Hematopoietic multipotent progenitor cell treated with erythropoietin and hydrocortisone succinate and interleukin-3 and kit ligand, for 15 days (in vitro differentiated cells): ENCODE data around the gene FCHSD1.
A peak's percentile ranks its signal among the peaks of the same experiment; 100 is the strongest.

Source experiments
- DNase-seq: peaks from one replicate; pipeline ENCODE4 v3.0.0-alpha.2; 2015; ENCODE audit warnings: low spot score

The FCHSD1 gene

DNA sequence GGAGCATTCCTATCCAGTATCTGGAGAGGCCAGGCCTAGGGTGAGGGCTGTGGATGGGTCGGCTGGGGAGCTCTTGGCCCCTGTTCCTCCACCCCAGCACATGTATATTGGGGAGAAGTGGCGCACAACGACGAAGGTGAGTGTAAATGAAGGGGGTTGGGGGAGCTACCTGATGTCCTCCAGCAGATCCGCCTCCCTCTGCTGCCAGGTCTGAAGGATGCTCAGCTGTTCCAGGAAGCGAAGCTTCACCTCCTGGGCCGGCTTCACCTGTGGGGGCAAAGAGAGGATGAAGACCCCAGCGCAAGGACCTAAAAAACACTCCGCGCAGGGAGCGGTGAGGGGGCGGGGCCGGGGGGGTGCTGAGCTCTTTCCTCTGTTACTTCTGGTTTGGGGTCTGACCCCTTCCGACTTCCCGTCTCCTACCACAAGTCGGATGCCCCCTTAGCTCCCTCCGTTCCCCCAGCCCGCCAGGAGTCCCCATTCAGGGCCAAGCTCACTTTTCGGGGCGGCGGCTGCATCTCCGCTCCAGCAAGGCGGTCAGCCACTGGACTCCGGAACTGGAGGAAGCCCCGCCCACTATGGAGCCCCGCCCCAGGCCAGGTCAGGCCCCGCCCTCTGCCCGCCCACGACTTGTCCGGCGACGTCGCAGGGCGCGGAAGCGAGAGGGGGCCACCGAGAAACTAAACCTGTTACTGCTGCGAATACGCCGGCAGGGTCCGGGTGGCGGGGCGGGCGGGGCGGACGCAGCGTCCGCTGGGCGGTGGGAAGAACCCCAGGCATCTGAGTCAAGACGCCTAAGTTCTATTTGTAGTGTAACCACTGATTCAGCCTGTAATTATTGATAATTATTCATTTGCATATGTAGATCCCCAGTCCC is at the start of gene FCHSD1:
FCHSD1 (minus strand) TSS at position 568 of the 877 bp plus-strand sequence; CDS start at position 518, 50 bp downstream.
- peak; percentile 80 for DNase-seq

DNA sequence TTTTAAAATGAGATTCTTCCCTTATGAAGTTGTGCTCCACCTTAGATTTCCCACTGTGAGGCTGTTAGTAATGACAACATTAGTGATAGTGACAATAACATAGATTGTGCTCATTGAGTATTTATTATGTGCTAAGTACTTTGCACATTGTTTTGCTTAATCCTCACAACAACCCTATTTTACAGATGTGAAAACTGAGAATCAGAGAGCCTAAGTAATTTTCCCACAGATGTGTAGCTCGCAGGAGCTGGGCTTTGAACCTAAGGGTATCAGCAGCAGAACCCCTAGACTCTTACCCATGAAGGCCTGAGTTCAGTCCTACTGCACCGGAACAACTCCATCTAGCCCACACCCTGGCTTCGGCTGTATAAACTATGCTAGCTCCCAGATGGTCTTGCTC is 46.4 kb upstream of the FCHSD1 start:
- DNase-seq: no peak

DNA sequence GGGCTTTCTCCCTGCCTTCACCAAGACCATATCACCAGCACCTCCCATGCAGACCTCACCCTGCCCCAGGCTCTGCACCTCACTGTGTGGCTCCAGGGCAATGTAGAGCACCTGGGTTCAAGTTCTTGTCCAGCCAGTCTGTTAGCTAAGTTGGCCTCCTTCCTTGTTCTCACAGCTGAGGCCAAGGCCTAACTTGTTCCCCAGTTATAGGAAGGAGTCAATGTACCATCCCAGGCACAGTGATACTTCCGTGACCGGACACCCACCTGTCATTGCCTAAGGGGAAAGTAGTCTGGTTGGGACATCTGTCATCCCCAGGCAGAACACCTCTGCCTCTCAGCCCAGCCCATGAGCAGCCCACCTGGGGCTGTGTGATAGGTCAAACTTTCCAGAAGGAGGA is 45.2 kb upstream of the FCHSD1 start:
- no peak for DNase-seq

DNA sequence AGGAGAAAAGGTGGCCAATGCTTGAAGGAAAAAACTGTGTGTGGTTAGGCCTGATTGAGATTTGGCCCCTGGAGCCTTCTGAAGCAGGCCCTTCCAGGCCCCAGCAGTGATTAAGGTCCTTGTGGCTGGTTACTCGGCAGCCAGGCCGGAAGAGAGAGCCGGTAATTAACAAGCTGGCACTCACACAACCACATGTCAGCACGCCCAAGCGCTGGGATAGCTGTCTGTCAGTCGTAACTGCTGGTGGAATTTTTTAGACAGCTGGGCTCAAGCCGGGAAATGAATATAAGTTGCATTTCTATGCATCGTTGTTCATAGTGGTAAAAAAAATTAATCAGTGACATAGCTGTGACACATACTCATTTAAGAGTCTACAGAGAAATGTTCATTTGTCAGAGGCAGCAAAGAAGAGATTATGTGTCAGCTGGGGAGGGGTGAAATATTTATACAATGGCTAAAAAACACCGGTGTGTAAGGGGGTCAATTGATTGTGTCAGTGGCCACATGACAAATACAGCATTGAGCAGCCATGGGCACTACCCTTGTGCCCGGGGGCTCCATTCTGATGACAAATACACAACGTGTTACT is 44.5 kb upstream of the FCHSD1 start:
- no peak for DNase-seq

DNA sequence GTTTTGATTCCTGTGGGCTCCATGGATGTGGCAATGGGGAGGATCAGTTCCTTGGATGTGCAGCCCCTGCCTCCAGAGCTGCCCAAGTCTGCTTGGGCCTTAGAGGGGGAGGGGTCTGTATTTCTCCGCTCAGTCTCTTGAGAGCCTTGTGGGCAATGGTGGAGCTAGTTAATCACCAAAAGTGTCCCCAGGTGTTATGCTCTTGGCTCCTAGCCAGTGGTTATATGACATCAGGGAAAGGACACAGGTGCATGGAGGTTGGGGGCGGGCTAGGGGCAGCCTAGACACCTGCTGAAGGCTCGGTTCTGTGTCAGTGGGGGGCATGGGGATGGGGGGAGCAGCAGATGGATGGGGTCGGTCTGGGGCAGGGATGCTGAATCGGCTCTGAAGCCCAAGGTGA is 43.3 kb upstream of the FCHSD1 start:
- no peak for DNase-seq

DNA sequence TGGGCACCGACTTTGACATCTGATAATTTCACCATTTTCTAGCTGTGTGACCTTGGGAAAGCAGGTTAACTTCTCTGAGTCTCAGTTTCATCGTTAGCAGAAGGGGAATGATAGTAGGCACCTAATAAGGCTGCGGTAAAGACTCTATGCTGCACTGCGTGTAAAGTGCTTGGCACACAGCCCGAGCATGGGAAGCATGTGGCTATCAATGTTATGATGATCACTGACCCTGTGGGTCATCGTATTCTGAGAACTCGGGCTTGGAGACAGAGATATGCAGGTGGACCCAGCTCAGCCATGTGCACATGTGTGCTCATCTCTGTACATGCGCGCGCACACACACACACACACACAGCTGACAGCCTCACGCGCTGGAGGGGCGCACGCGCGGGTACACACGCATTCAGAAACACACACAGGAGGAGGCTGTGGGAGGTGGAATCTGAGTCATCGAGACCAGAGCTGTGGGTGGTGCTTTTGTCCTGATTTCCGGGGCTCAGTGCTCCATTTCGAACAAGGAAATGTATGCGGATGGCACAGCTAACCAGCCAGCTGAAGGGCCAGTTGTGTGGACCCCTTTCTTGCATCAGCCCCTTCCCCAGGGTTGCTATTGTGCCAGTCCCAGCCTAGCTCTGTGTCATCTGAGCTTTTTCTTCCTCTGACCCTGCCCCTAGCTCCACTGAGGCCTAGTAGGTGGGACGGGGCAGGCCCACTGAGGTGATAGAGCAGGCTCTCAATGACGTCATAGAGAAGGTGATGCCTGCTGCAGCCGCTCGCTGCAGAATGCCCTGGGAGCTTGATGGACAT is 41.9 kb upstream of the FCHSD1 start:
- no peak for DNase-seq

DNA sequence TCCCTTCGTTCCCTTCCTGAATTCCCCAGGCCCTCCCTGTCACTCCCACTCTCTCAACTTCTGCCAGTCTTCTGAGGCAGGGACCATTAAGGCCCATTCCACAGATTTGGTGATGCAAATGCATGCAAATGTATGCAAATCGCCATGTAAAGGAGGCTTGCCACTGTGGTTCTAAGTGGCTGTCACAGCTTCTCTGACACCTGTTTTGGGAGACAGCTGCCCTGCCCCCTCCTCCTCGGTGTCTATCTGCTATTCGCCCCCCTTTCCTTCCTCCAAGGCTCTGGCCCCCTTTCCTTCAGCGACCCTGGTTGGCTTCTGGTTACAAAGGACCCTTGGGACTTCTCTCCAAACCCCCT is 41.3 kb upstream of the FCHSD1 start:
- DNase-seq: no peak

DNA sequence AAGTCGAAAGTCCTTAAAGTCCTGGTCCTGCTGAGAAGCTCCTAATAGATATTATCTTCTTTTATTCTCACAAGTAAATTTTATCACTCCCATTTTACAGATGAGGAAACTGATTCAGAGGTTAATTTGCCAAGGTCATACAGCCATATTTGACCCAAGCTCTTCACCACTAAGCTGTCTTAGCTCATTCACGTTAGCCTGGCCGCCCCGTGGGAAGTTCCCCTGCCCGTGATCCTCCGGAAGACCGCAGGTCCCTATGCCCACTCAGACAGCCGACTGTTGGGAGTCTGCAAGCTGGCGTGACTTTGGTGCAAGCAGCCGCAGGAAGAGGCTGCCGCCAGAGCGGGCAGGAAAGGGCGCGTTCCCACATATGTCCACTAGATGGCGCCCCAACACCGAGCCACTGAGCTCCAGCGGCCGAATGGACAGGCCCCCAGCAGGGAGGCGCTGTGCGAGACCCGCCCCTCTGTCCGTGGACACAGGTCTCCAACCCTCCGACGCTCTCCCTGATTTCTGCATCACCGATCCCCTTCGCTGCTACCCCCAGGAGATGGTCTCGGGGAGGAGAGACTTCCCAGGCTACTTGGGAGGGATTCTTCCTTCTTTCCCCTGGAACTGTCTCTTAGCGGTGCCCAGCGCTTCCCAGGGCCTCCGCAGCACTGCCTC is 40.8 kb upstream of the FCHSD1 start:
- DNase-seq: peak; percentile 80

DNA sequence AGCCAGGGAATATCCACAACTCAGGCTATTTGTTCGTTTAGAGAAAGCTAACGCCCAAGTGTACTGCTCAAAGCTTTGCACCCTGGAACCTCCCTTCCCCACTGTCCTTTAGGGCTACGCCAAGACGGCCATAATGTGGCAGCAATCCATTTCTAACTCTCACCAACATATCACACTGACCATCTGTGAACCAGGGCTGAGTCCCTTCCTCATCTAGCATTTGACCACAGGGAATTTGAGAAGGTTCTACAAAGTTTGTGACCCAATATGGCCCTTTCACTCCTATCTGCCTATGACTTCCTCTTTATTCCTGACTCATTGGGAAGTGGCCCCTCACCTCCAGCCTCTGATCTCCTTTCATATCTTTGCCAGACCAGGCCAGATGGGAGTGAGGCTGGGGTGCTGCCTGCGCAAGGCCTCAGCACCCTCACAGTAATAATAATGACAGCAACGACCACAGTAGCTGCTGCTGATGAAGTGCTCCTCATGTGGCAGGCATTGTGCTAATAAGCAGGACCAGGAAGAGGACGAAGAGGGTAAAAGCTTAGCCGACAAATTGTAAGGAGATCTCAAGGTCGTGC is 40.2 kb upstream of the FCHSD1 start:
- DNase-seq: no peak

DNA sequence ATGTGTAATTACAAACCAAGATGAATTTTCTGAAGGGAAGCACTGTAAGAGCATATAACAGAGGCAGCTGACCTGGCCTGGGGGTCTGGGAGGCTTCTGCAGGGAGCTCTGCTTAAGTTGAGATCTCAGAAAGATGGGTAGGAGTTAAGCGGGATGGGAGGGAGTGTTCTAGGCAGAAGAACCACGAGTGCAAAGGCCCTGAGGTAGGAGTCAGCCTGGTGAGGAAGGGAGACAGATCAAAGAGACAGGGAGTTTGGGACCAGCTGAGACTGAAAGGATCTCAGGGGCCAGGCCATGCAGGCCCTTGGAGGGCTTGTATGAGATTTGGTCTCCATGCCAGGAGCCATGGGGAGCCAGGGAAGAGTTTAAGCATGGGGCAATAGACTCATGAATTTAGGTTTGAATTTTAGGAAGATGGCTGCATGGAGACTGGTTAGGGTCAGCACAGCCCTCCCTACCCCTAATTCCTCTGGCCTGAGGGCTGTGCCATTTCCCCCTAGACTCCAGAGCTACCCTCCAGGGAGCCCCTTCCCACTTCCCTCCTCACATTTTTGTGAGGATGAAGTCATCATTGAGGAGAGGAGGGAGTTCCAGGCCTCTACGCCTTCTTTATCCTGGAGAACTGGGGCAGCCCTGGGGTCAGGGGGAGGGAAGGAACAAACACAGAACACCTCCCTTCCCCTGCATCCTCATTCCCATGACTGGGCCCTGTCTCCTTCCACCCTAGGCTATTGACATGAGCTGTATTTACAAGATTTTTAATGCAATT is 35.6 kb upstream of the FCHSD1 start:
- no peak for DNase-seq

DNA sequence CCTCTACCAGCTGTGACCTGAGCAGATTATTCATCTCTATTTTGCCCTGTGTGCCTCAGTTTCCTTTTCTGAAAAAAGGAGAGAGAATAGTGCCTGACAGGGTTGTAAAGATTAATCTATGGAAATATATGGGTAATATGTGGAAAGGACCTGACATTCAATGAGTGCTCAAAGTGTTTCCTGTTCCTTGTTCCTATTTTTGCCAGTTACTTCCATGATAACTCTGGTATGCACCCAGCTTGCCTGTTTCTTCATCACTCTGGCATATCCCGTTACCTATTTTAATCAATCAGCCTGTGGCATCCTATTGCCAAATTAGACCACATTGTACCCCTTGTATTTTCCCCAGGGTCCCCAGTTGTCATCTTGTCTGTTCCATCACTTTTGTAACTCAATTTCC is 34.4 kb upstream of the FCHSD1 start:
- DNase-seq: no peak

DNA sequence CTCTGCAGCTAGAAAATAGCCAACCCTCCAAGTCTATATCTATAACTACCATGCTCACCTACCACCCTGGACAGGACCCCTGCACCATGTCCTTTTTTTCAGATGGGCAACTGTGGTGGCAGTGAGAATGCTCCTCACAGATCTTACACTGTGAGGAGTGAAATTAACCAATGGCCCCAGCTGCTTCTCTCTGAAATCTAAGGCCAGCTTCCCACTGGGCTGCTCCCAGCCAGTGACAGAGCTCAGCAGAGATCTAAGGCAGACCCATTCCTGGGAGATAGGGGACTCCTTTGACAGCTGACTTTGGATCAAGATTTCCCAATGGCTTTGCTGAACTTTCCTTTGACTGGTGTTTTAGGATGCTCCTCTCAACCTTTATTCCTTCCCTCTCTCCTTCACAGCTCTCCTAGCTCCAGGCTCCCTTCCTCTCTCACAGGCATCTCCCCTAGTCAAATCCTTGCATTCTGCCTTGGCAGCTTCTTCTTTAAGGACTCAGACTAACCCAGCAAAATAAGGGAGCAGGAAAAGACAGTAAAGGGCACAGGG is 32.5 kb upstream of the FCHSD1 start:
- no peak for DNase-seq

DNA sequence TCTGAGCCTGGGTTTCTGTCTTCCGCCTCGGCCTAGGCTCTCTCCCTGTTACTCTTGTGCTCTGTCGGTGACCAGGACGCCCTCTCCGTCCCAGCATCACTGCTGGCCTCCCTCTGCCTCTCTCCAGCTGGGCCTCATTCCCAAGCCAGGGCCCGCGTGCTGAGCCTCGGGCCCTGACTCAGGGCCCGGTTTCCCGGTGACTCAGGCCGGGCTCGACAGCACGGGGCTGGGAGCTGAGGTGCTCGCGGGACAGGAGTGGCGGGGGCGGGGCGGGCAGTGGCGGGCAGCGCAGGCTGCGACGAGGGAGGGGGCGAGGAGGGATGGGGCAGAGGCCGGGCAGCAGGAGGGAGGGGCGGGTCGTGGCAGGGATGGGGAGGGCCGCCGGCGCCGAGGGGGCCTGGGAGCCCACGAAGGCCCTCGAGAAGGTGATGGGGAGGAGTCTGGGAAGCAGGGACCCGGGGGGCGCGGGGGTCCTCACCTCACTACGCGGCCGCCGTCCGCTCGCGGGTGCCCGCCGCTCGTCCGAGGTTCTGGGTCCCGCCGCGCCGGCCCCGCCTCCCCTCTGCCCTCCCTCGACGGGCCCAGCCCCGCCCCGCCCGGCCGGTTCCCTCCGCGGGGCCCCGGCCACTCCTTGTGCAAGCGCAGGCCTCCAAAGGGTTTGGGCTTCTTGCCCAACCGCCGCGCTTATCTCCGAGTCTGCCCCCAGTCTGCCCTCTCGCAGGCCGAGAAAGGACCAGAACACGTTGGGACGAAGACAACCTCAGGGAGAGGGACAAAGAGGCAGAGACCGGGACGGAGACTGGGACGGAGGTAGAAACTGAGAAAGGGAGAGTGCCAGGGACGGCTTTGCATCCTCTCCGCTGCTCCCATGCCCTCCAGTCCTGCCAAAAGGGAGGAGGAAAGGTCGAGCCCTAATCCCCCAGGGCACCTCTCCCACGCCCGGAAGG is 30.8 kb upstream of the FCHSD1 start, which contains the start of gene ARAP3:
ARAP3 (minus strand) TSS at position 536 of the 947 bp plus-strand sequence. CDS start 1,744 bp downstream, outside the sequence.
- DNase-seq: peak; percentile 64

DNA sequence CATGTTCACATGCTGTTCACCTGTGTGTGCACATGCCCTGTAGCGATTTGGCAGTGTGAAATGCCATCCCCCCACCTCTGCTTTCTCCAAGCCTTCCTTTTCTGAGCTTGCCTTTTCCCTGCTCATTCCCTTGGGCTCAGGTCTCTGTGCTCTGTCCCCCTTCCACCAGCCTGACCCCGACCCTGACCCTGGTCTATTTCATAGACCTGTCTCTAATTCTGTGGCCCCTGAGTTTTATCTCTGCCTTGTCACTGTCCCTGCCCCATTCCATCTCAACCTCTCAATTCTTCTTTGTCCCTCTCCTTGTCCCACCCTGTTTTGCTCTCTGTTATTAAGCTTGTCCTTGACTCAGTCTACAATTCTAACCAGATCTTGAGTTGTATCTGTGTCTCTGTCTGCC is 30.1 kb upstream of the FCHSD1 start:
- DNase-seq: no peak

DNA sequence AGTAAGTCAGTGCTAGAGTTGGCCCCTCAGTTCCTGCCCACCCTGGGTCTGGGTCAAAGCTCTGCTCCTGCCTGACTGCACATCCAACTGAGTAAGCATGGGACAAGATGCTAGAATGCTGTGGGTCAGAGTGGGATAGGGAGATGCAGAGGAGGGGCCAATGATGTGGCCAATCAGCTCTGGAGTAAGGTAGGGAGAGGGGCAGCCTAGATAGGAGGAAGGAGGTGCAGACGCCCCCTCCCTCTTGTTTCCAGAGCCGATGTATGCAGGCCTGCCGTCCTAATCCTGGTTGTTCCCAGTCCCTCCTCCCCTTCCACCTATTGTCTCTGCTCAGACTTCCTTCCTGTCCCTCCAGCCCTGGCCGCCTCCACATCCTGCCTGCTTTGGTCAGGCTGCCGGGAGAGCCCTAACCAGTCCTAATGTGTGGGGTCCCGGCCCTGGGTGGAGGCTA is 29.6 kb upstream of the FCHSD1 start:
- DNase-seq: no peak

DNA sequence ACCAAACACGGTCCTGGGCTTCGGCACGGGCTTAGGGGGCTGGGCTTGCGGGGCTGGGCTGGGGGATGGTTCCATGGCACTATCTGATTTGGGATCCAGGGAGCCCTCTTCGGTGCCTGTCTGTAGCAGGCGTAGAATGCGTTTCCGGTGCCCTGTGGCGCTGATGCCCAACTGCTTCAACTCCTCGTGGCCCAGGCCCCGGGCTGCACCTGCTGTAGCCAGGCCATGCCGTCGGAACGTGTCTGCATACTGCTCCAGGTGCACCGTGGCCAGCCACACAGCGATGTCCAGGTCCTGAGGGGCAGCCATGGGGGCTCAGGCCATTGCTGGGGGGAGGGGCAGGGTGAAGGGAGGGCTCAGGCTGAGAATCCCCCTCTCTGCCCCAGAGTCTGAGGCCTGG is 29.0 kb upstream of the FCHSD1 start:
- DNase-seq: no peak

DNA sequence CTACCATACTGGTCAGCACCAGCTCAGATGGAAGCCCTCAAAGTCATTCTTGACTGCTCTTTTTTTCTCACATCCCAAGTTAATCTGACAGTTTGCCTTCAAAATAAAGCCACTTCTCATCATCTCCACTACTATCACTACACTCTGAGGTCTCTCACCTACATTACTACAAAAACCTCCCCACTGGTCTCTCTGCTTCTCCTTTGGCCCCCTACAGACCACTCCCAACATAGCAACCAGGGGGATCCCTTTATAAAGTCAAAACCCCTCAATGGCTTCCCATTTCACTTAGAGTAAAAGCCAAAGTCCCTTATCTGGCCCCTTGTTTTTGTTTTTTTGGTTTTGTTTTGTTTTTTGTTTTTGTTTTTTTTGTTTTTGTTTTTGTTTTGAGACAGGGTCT is 26.2 kb upstream of the FCHSD1 start:
- DNase-seq: no peak

DNA sequence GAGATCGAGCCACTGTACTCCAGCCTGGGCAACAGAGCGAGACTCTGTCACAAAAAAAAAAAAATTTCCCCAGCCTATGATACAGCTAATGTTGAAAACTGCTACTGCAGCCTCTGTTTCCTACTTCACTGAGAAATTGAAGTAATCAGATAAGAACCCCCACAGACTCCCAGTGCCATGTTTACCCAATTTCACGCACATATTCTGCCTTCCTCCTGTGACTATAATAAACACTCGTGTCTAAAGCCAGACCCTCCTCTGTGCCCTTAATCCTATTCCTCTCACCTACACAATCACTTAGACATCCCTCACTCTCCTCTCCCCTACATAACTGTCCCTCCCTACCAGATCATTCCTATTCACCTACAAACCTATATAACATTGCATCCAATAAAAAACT is 24.5 kb upstream of the FCHSD1 start:
- DNase-seq: no peak

DNA sequence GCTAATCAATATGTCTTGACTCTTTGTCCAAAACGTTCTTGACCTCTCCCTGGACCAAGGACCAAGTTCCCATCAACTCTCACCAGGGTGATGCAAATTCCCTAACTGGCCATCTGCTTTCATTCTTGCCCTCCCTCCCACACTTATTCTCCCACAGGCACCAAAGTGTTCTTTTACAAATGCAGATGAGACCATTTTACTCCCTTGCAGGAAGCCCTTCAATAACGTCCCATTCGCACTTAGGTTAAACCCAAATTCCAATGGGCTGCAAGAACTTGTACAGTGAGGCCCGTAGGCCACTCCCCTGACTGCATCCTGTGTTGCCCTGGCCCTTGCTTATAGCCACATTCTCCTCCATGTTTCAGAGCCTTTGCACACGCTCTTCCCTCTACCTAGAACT is 23.5 kb upstream of the FCHSD1 start:
- DNase-seq: no peak
